Measurements from ENCODE around the gene MFNG. TPM values are rescaled to one million over a fixed set of nuclear protein-coding genes. Genes with fewer than 3 reads are reported as not detected.
"Not testable (repeated sequence)": the region's sequence is repeated elsewhere in the genome, so short reads cannot be mapped to it uniquely, and the experiment has no call there.

Gene MFNG
- 1.5 and 2.3 TPM in 2 replicates for total RNA-seq
- long read RNA-seq, partial matches to known transcripts = 0 of 2 reads
- long read RNA-seq, other reads (novel, unspliced or antisense) = 2 of 2 reads

- TF ChIP-seq CTCF (IDR thresholded peaks at IDR 0.05) = peak; percentile 23
- DNase-seq (ENCODE audit: extremely low spot score, unreplicated experiment) = no peak
- H3K27ac Mint-ChIP-seq (ENCODE audit: unreplicated experiment) = no peak within 1 kb of the TSS
- peaks cover 25% of the 10 kb centered on the region for H3K4me1 Mint-ChIP-seq (ENCODE audit: unreplicated experiment)
- H3K27me3 Mint-ChIP-seq (ENCODE audit: unreplicated experiment) = no peaks in the 10 kb centered on the region
- H3K9me3 Mint-ChIP-seq (ENCODE audit: unreplicated experiment) = no peaks in the 10 kb centered on the region
- H3K4me3 Mint-ChIP-seq (ENCODE audit: unreplicated experiment) = no peak within 1 kb of the TSS
- peaks cover 13% of the 10 kb centered on the region for H3K36me3 Mint-ChIP-seq (ENCODE audit: unreplicated experiment)
Measured at GRCh38 chr22:37486224-37486845, at the start of gene MFNG. Gene MFNG (minus strand): TSS chr22:37486384. CDS start chr22:37486177, 207 bp downstream.

- DNase-seq (ENCODE audit: extremely low spot score, unreplicated experiment) = no peak
- no peak for TF ChIP-seq CTCF (IDR thresholded peaks at IDR 0.05)
- no peaks in the 10 kb centered on the region for H3K9me3 Mint-ChIP-seq (ENCODE audit: unreplicated experiment)
- H3K27ac Mint-ChIP-seq (ENCODE audit: unreplicated experiment) = no peak overlapping the region
- H3K27me3 Mint-ChIP-seq (ENCODE audit: unreplicated experiment) = no peaks in the 10 kb centered on the region
- no peaks in the 10 kb centered on the region for H3K36me3 Mint-ChIP-seq (ENCODE audit: unreplicated experiment)
- peaks cover 32% of the 10 kb centered on the region for H3K4me1 Mint-ChIP-seq (ENCODE audit: unreplicated experiment)
- no peak overlapping the region for H3K4me3 Mint-ChIP-seq (ENCODE audit: unreplicated experiment)
Measured at GRCh38 chr22:37535159-37535558, 49.0 kb upstream of the MFNG start.

- peak overlapping the region; percentile 85 for H3K27ac Mint-ChIP-seq (ENCODE audit: unreplicated experiment)
- H3K9me3 Mint-ChIP-seq (ENCODE audit: unreplicated experiment) = no peaks in the 10 kb centered on the region
- no peak overlapping the region for H3K4me3 Mint-ChIP-seq (ENCODE audit: unreplicated experiment)
- peaks cover 30% of the 10 kb centered on the region for H3K4me1 Mint-ChIP-seq (ENCODE audit: unreplicated experiment)
- no peak for DNase-seq (ENCODE audit: extremely low spot score, unreplicated experiment)
- no peaks in the 10 kb centered on the region for H3K27me3 Mint-ChIP-seq (ENCODE audit: unreplicated experiment)
- no peaks in the 10 kb centered on the region for H3K36me3 Mint-ChIP-seq (ENCODE audit: unreplicated experiment)
- no peak for TF ChIP-seq CTCF (IDR thresholded peaks at IDR 0.05)
Measured at GRCh38 chr22:37534445-37534844, 48.3 kb upstream of the MFNG start.

- no peak for TF ChIP-seq CTCF (IDR thresholded peaks at IDR 0.05)
- peak overlapping the region; percentile 85 for H3K27ac Mint-ChIP-seq (ENCODE audit: unreplicated experiment)
Measured at GRCh38 chr22:37533995-37534394, 47.8 kb upstream of the MFNG start.

GRCh38 chr22:37529652-37530345, 43.6 kb upstream of the MFNG start:
- peaks cover 42% of the 10 kb centered on the region for H3K4me1 Mint-ChIP-seq (ENCODE audit: unreplicated experiment)
- no peaks in the 10 kb centered on the region for H3K27me3 Mint-ChIP-seq (ENCODE audit: unreplicated experiment)
- no peak overlapping the region for H3K27ac Mint-ChIP-seq (ENCODE audit: unreplicated experiment)
- no peak for DNase-seq (ENCODE audit: extremely low spot score, unreplicated experiment)
- H3K4me3 Mint-ChIP-seq (ENCODE audit: unreplicated experiment) = no peak overlapping the region
- TF ChIP-seq CTCF (IDR thresholded peaks at IDR 0.05) = no peak
- H3K36me3 Mint-ChIP-seq (ENCODE audit: unreplicated experiment) = no peaks in the 10 kb centered on the region
- H3K9me3 Mint-ChIP-seq (ENCODE audit: unreplicated experiment) = no peaks in the 10 kb centered on the region

More at GRCh38 chr22:37533995-37534394, 47.8 kb upstream of the MFNG start:
- H3K36me3 Mint-ChIP-seq (ENCODE audit: unreplicated experiment) = no peaks in the 10 kb centered on the region
- H3K4me1 Mint-ChIP-seq (ENCODE audit: unreplicated experiment) = peaks cover 27% of the 10 kb centered on the region
- no peak for DNase-seq (ENCODE audit: extremely low spot score, unreplicated experiment)
- no peaks in the 10 kb centered on the region for H3K27me3 Mint-ChIP-seq (ENCODE audit: unreplicated experiment)
- H3K4me3 Mint-ChIP-seq (ENCODE audit: unreplicated experiment) = no peak overlapping the region
- no peaks in the 10 kb centered on the region for H3K9me3 Mint-ChIP-seq (ENCODE audit: unreplicated experiment)

GRCh38 chr22:37527952-37528351, 41.8 kb upstream of the MFNG start:
- not testable (repeated sequence) for H3K4me3 Mint-ChIP-seq (ENCODE audit: unreplicated experiment); H3K9me3 Mint-ChIP-seq (ENCODE audit: unreplicated experiment); DNase-seq (ENCODE audit: extremely low spot score, unreplicated experiment); H3K27ac Mint-ChIP-seq (ENCODE audit: unreplicated experiment); H3K36me3 Mint-ChIP-seq (ENCODE audit: unreplicated experiment); H3K27me3 Mint-ChIP-seq (ENCODE audit: unreplicated experiment)
- H3K4me1 Mint-ChIP-seq (ENCODE audit: unreplicated experiment) = peaks cover 34% of the 10 kb centered on the region

GRCh38 chr22:37527081-37527752, 41.0 kb upstream of the MFNG start:
- DNase-seq (ENCODE audit: extremely low spot score, unreplicated experiment); H3K36me3 Mint-ChIP-seq (ENCODE audit: unreplicated experiment); H3K4me3 Mint-ChIP-seq (ENCODE audit: unreplicated experiment); H3K27me3 Mint-ChIP-seq (ENCODE audit: unreplicated experiment); H3K9me3 Mint-ChIP-seq (ENCODE audit: unreplicated experiment): not testable (repeated sequence)
- Mint-ChIP-seq H3K4me1 (ENCODE audit: unreplicated experiment) (peaks cover 36% of the 10 kb centered on the region), H3K27ac (ENCODE audit: unreplicated experiment) (peak overlapping the region; percentile 89)

Data from osteocyte (in vitro differentiated cells).